ENCODE data around the gene CCDC80. TPM values are rescaled to one million over a fixed set of nuclear protein-coding genes. Genes with fewer than 3 reads are reported as not detected.

Gene CCDC80
- total and polyA plus RNA-seq, 9 of the 15 experiments (the other 6 are each of a cell fraction or from before 2014, with no cell fraction given): 0.17 to 2.0 (median 1.1) TPM

- no peak for TF ChIP-seq E2F1 (CRISPR knock-in tag; IDR thresholded peaks at IDR 0.05)
- no peak for TF ChIP-seq KAT2B (IDR thresholded peaks at IDR 0.05; ENCODE audit: low read depth, low read length)
- no peak for TF ChIP-seq XRCC5 (IDR thresholded peaks at IDR 0.05; ENCODE audit: low read depth, low read length)
- no peak for TF ChIP-seq CEBPB (tag; IDR thresholded peaks at IDR 0.05)
- TF ChIP-seq FOXA3 (CRISPR knock-in tag; conservative IDR thresholded peaks at IDR 0.05 in 1 of 2, IDR thresholded peaks at IDR 0.05 in 1 of 2): no peak
- no peak for TF ChIP-seq CUX1 (CRISPR knock-in tag; IDR thresholded peaks at IDR 0.05)
- TF ChIP-seq SIN3B (IDR thresholded peaks at IDR 0.05; ENCODE audit: low read depth): no peak
- no peak for TF ChIP-seq MAZ (CRISPR knock-in tag; conservative IDR thresholded peaks at IDR 0.05 in 1 of 2, IDR thresholded peaks at IDR 0.05 in 1 of 2)
- no peak for TF ChIP-seq CHD2 (IDR thresholded peaks at IDR 0.05; ENCODE audit: low read depth, low read length)
- TF ChIP-seq IRF9 (tag; IDR thresholded peaks at IDR 0.05): no peak
Observed at GRCh38 chr3:112568642-112569041, 72.3 kb downstream of the CCDC80 start (continued).

Measured in K562 (cell line).